Epithelial cell of esophagus (primary cell): ENCODE measurements around the gene ENTPD1.
"Not testable (repeated sequence)": the region's sequence is repeated elsewhere in the genome, so short reads cannot be mapped to it uniquely, and the experiment has no call there.

ENCODE experiments used
- DNase-seq: peaks from one replicate; pipeline ENCODE4 v3.0.0; 2010; ENCODE audit warnings: low read depth
- H3K4me3 ChIP-seq: 2 replicates; pipeline ENCODE4 v1.5.1; 2011; ENCODE audit warnings: mild to moderate bottlenecking, low read length, control low read depth
- CTCF ChIP-seq: IDR thresholded peaks from 2 replicates; pipeline ENCODE4 v1.5.1; 2011; ENCODE audit warnings: low read depth, mild to moderate bottlenecking, low read length, control low read depth, inconsistent platforms; ENCODE audit not compliant: insufficient read depth; ENCODE audit errors: missing control alignments

Gene ENTPD1

GRCh38 chr10:95865814-95866466 is 110.0 kb downstream of the ENTPD1 start:
- no peak overlapping the region for H3K4me3 ChIP-seq
- DNase-seq = no peak
- TF ChIP-seq CTCF = no peak

DNA sequence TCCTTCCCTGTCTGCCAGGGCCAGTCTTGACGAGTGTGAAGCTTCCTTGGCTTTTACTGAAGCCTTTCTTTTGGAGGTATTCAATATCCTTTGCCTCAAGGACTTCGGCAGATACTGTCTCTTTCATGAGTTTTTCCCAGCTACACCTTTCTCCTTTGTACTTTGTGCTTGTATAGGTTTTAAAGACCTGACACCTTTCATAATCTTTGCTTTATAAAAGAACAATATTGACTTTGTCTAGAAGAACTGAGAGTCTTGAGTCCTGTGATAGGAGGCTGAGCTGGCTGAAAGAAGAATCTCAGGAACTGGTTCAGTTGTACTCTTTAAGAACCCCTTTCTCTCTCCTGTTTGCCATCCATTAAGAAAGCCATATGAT is 110.5 kb downstream of the ENTPD1 start:
- TF ChIP-seq CTCF = no peak
- H3K4me3 ChIP-seq = no peak overlapping the region
- DNase-seq = no peak

GRCh38 chr10:95867866-95868265 is 111.9 kb downstream of the ENTPD1 start:
- no peak for DNase-seq
- no peak for TF ChIP-seq CTCF
- H3K4me3 ChIP-seq = no peak overlapping the region

DNA sequence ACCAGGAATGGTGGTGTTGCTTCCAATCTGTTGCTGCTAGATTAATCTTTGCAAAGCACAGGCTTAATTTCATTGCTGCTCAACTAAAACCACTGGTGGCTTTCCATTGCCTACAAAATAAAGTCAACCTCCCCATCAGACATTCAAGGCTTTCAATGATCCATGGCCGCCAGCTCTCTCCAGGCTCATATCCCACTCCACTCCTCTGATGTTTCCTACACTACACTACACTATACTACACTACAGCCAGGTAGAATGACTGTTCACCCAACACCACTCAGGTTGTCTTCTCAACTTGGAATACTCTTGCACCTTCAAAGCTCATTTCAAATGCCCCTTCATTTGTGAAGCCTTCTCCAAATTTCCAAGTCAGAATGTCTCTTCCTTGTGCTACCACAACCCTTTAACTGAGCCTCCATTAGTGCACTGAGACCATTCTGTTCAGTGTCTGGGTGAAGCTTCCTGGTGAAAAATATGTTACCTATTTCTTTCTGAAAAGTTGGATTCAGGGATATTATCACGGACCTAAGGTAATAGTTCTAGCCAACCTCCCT is 116.3 kb downstream of the ENTPD1 start:
- TF ChIP-seq CTCF = no peak

DNA sequence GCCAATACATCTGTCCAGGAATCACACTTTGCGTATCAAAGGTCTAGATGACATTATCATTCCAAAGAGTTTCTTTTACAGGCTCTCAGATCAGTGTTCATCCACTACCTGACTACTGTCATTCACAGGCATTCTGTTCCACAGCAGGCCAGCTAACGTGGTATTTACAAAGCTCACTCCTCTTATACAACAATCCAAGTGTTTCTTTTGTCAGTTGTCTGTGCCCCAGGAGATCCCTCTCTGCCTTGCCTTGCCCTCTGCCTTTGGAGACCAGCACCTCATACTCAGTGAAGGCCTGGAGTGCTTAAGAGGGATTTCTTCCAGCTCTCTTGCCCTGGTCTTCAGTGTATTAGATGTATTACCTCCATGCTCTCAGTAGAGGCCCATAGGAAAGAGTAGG is 117.2 kb downstream of the ENTPD1 start:
- no peak for TF ChIP-seq CTCF
- H3K4me3 ChIP-seq = no peak overlapping the region
- no peak for DNase-seq

More for the DNA sequence above, 116.3 kb downstream of the ENTPD1 start:
- DNase-seq = no peak
- no peak overlapping the region for H3K4me3 ChIP-seq

DNA sequence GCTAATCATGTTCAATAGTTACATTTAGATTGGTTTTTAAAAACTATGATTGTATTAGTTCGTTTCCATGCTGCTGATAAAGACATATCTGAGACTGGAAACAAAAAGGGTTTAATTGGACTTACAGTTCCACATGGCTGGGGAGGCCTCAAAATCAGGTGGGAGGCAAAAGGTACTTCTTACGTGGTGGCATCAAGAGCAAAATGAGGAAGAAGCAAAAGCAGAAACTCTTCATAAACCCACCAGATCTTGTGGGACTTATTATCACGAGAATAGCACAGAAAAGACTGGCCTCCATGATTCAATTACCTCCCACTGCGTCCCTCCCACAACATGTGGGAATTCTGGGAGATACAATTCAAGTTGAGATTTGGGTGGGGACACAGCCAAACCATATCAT is 117.7 kb downstream of the ENTPD1 start:
- DNase-seq = no peak
- no peak overlapping the region for H3K4me3 ChIP-seq
- no peak for TF ChIP-seq CTCF

- DNase-seq, H3K4me3 ChIP-seq: not testable (repeated sequence)
Observed at GRCh38 chr10:95874783-95875182, 118.8 kb downstream of the ENTPD1 start.

GRCh38 chr10:95876756-95877155 is 120.8 kb downstream of the ENTPD1 start:
- no peak for TF ChIP-seq CTCF
- no peak for DNase-seq
- H3K4me3 ChIP-seq = no peak overlapping the region
